ENCODE results near the gene RAB9B. TPM values are rescaled to one million over a fixed set of nuclear protein-coding genes. Genes with fewer than 3 reads are reported as not detected.
A peak's percentile ranks its signal among the peaks of the same experiment; 100 is the strongest.
"Not testable (repeated sequence)": the region's sequence is repeated elsewhere in the genome, so short reads cannot be mapped to it uniquely, and the experiment has no call there.

The RAB9B gene
- total RNA-seq, 1 donor from 2014 or later, result 2.4 TPM

GRCh38 chrX:103817502-103817901, 14.6 kb downstream of the RAB9B start:
- no peaks in the 10 kb centered on the region for H3K36me3 Mint-ChIP-seq (ENCODE audit: unreplicated experiment)
- H3K4me3 Mint-ChIP-seq (ENCODE audit: unreplicated experiment), result no peak overlapping the region
- H3K4me1 Mint-ChIP-seq (ENCODE audit: unreplicated experiment), result no peaks in the 10 kb centered on the region
- no peak for DNase-seq (ENCODE audit: extremely low spot score, unreplicated experiment)
- H3K9me3 Mint-ChIP-seq (ENCODE audit: unreplicated experiment), result no peaks in the 10 kb centered on the region
- H3K27ac Mint-ChIP-seq (ENCODE audit: unreplicated experiment), result no peak overlapping the region
- peaks cover 14% of the 10 kb centered on the region for H3K27me3 Mint-ChIP-seq (ENCODE audit: unreplicated experiment)
- TF ChIP-seq, protein P1, sequence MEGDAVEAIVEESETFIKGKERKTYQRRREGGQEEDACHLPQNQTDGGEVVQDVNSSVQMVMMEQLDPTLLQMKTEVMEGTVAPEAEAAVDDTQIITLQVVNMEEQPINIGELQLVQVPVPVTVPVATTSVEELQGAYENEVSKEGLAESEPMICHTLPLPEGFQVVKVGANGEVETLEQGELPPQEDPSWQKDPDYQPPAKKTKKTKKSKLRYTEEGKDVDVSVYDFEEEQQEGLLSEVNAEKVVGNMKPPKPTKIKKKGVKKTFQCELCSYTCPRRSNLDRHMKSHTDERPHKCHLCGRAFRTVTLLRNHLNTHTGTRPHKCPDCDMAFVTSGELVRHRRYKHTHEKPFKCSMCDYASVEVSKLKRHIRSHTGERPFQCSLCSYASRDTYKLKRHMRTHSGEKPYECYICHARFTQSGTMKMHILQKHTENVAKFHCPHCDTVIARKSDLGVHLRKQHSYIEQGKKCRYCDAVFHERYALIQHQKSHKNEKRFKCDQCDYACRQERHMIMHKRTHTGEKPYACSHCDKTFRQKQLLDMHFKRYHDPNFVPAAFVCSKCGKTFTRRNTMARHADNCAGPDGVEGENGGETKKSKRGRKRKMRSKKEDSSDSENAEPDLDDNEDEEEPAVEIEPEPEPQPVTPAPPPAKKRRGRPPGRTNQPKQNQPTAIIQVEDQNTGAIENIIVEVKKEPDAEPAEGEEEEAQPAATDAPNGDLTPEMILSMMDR (IDR thresholded peaks at IDR 0.05), result peak; percentile 73

DNA sequence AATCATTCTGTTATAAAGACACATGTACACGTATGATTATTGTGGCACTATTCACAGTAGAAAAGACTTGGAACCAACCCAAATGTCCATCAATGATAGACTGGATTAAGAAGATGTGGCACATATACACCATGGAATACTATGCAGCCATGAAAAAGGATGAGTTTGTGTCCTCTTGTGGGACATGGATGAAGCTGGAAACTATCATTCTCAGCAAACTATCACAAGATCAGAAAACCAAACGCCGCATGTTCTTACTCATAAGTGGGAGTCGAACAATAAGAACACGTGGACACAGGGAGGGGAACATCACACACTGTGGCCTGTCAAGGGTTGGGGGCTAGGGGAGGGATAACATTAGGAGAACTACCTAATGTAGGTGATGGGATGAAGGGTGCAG, 15.0 kb downstream of the RAB9B start:
- not testable (repeated sequence) for H3K9me3 Mint-ChIP-seq (ENCODE audit: unreplicated experiment); H3K36me3 Mint-ChIP-seq (ENCODE audit: unreplicated experiment); H3K4me1 Mint-ChIP-seq (ENCODE audit: unreplicated experiment); DNase-seq (ENCODE audit: extremely low spot score, unreplicated experiment); H3K27ac Mint-ChIP-seq (ENCODE audit: unreplicated experiment); H3K4me3 Mint-ChIP-seq (ENCODE audit: unreplicated experiment)
- H3K27me3 Mint-ChIP-seq (ENCODE audit: unreplicated experiment), result peaks cover 14% of the 10 kb centered on the region

DNA sequence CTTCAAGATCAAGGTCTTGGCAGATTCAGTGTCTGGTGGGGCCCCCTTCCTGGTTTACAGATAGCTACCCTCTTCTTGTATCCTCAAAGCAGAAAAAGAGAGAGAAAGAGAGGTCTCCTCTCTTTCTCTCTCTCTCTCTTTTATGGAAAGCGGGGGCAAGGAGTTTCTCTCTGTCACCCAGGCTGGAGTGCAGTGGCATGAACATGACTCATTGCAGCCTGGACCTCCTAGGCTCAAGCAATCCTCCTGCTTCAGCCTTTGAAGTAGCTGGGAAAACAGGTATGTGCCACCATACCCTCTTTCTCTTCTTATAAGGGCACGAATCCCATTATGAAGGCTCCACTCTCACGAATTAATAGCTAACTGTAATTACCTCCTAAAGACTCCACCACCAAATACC, 20.2 kb downstream of the RAB9B start:
- DNase-seq (ENCODE audit: extremely low spot score, unreplicated experiment), result no peak
- no peaks in the 10 kb centered on the region for H3K4me1 Mint-ChIP-seq (ENCODE audit: unreplicated experiment)
- TF ChIP-seq, protein P1 (IDR thresholded peaks at IDR 0.05), result no peak
- no peak overlapping the region for H3K4me3 Mint-ChIP-seq (ENCODE audit: unreplicated experiment)
- peaks cover 14% of the 10 kb centered on the region for H3K27me3 Mint-ChIP-seq (ENCODE audit: unreplicated experiment)
- H3K36me3 Mint-ChIP-seq (ENCODE audit: unreplicated experiment), result no peaks in the 10 kb centered on the region
- H3K27ac Mint-ChIP-seq (ENCODE audit: unreplicated experiment), result no peak overlapping the region
- no peaks in the 10 kb centered on the region for H3K9me3 Mint-ChIP-seq (ENCODE audit: unreplicated experiment)

DNA sequence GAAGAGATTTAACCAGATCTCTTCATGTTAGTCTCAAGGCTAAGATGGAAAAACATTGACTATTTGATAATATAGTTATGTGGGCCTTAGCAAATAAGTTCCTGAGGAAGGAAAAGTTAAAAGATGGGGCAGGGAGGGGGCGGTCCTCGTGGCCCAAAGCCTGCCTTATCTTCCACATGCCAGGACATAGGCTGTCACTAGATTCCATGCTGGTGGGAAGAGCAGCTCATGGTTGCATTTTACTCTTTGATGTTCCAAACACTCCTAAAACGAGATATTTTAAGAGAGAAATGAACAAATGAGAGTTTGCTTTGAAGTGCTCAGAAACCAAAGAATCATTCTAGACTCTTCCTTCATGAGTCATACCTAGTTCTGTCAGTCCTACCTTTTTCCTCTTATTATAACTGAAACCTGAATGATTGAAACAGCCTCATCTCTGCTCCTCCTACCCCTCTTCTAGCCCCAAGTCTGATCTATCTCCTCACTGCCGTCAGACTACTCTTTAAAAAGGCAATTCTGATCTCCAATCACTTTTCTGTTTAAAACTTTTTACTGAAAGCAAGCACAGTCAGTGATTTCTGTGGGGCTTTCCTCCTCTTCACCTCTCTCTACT, 25.1 kb downstream of the RAB9B start:
- TF ChIP-seq, protein P1 (IDR thresholded peaks at IDR 0.05), result no peak
- Mint-ChIP-seq H3K36me3 (ENCODE audit: unreplicated experiment) (no peaks in the 10 kb centered on the region), H3K4me3 (ENCODE audit: unreplicated experiment) (no peak overlapping the region), H3K4me1 (ENCODE audit: unreplicated experiment) (no peaks in the 10 kb centered on the region), H3K9me3 (ENCODE audit: unreplicated experiment) (no peaks in the 10 kb centered on the region), H3K27me3 (ENCODE audit: unreplicated experiment) (no peaks in the 10 kb centered on the region), H3K27ac (ENCODE audit: unreplicated experiment) (no peak overlapping the region)
- no peak for DNase-seq (ENCODE audit: extremely low spot score, unreplicated experiment)

DNA sequence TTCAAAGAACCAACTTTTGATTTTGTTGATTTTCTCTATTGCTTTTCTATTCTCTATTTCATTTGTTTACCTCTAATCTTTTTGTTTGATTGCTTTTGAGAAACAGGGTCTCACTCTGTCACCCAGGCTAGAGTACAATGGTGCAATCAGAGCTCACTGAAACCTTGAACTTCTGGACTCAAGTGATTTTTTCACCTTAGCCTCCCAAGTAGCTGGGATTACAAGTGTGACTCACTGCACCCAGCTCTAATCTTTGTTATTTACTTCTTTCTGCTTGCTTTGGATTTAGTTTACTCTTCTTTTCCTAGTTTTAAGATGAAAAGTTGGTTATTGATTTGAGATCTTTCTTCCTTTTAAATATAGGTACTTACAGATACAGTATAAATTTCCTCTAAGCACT, 26.2 kb downstream of the RAB9B start:
- Mint-ChIP-seq H3K4me1 (ENCODE audit: unreplicated experiment) (no peaks in the 10 kb centered on the region), H3K27me3 (ENCODE audit: unreplicated experiment) (no peaks in the 10 kb centered on the region), H3K4me3 (ENCODE audit: unreplicated experiment) (no peak overlapping the region), H3K27ac (ENCODE audit: unreplicated experiment) (no peak overlapping the region), H3K9me3 (ENCODE audit: unreplicated experiment) (no peaks in the 10 kb centered on the region), H3K36me3 (ENCODE audit: unreplicated experiment) (no peaks in the 10 kb centered on the region)
- TF ChIP-seq, protein P1 (IDR thresholded peaks at IDR 0.05), result no peak
- DNase-seq (ENCODE audit: extremely low spot score, unreplicated experiment), result no peak

- no peak overlapping the region for H3K27ac Mint-ChIP-seq (ENCODE audit: unreplicated experiment)
- TF ChIP-seq, protein P1 (IDR thresholded peaks at IDR 0.05), result no peak
- H3K4me3 Mint-ChIP-seq (ENCODE audit: unreplicated experiment), result no peak overlapping the region
- no peak for DNase-seq (ENCODE audit: extremely low spot score, unreplicated experiment)
- no peaks in the 10 kb centered on the region for H3K27me3 Mint-ChIP-seq (ENCODE audit: unreplicated experiment)
- H3K4me1 Mint-ChIP-seq (ENCODE audit: unreplicated experiment), result no peaks in the 10 kb centered on the region
- H3K9me3 Mint-ChIP-seq (ENCODE audit: unreplicated experiment), result no peaks in the 10 kb centered on the region
- no peaks in the 10 kb centered on the region for H3K36me3 Mint-ChIP-seq (ENCODE audit: unreplicated experiment)
Measured at GRCh38 chrX:103800318-103800717, 31.7 kb downstream of the RAB9B start.
